ENCODE measurements around the gene TTC38.

Gene TTC38

GRCh38 chr22:46335201-46336118 is 67.7 kb downstream of the TTC38 start, which contains the start of gene TRMU:
TSS of gene TRMU (plus strand) at chr22:46335714. CDS start at chr22:46335765, 51 bp downstream.
- DNase-seq, result peak; percentile 57

GRCh38 chr22:46336119-46337078 is 68.6 kb downstream of the TTC38 start:
- DNase-seq, result no peak

GRCh38 chr22:46337870-46338269 is 70.1 kb downstream of the TTC38 start:
- DNase-seq, result no peak

GRCh38 chr22:46338636-46339035 is 70.8 kb downstream of the TTC38 start:
- DNase-seq, result no peak

- DNase-seq, result no peak
Measured at GRCh38 chr22:46339956-46340355, 72.1 kb downstream of the TTC38 start.

GRCh38 chr22:46340676-46341075 is 72.9 kb downstream of the TTC38 start:
- no peak for DNase-seq

Measured in activated gamma-delta T cell (primary cell).